Measurements from ENCODE around the gene RANBP10. TPM values are rescaled to one million over a fixed set of nuclear protein-coding genes. Genes with fewer than 3 reads are reported as not detected.

Gene RANBP10
- total and polyA plus RNA-seq, 2 of the 8 experiments (the other 6 are each of a cell fraction or from before 2014, with no cell fraction given) = 14.2 to 16.8 TPM

GRCh38 chr16:67841816-67842508 is 35.6 kb upstream of the RANBP10 start, which contains the start of gene THAP11 (continued):
- TF ChIP-seq EZH2 (IDR thresholded peaks at IDR 0.05; ENCODE audit: low read depth, low read length, severe bottlenecking) = no peak
- TF ChIP-seq, protein P1, sequence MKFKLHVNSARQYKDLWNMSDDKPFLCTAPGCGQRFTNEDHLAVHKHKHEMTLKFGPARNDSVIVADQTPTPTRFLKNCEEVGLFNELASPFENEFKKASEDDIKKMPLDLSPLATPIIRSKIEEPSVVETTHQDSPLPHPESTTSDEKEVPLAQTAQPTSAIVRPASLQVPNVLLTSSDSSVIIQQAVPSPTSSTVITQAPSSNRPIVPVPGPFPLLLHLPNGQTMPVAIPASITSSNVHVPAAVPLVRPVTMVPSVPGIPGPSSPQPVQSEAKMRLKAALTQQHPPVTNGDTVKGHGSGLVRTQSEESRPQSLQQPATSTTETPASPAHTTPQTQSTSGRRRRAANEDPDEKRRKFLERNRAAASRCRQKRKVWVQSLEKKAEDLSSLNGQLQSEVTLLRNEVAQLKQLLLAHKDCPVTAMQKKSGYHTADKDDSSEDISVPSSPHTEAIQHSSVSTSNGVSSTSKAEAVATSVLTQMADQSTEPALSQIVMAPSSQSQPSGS (IDR thresholded peaks at IDR 0.05; ENCODE audit: low read length) = no peak
- TF ChIP-seq, protein P2, sequence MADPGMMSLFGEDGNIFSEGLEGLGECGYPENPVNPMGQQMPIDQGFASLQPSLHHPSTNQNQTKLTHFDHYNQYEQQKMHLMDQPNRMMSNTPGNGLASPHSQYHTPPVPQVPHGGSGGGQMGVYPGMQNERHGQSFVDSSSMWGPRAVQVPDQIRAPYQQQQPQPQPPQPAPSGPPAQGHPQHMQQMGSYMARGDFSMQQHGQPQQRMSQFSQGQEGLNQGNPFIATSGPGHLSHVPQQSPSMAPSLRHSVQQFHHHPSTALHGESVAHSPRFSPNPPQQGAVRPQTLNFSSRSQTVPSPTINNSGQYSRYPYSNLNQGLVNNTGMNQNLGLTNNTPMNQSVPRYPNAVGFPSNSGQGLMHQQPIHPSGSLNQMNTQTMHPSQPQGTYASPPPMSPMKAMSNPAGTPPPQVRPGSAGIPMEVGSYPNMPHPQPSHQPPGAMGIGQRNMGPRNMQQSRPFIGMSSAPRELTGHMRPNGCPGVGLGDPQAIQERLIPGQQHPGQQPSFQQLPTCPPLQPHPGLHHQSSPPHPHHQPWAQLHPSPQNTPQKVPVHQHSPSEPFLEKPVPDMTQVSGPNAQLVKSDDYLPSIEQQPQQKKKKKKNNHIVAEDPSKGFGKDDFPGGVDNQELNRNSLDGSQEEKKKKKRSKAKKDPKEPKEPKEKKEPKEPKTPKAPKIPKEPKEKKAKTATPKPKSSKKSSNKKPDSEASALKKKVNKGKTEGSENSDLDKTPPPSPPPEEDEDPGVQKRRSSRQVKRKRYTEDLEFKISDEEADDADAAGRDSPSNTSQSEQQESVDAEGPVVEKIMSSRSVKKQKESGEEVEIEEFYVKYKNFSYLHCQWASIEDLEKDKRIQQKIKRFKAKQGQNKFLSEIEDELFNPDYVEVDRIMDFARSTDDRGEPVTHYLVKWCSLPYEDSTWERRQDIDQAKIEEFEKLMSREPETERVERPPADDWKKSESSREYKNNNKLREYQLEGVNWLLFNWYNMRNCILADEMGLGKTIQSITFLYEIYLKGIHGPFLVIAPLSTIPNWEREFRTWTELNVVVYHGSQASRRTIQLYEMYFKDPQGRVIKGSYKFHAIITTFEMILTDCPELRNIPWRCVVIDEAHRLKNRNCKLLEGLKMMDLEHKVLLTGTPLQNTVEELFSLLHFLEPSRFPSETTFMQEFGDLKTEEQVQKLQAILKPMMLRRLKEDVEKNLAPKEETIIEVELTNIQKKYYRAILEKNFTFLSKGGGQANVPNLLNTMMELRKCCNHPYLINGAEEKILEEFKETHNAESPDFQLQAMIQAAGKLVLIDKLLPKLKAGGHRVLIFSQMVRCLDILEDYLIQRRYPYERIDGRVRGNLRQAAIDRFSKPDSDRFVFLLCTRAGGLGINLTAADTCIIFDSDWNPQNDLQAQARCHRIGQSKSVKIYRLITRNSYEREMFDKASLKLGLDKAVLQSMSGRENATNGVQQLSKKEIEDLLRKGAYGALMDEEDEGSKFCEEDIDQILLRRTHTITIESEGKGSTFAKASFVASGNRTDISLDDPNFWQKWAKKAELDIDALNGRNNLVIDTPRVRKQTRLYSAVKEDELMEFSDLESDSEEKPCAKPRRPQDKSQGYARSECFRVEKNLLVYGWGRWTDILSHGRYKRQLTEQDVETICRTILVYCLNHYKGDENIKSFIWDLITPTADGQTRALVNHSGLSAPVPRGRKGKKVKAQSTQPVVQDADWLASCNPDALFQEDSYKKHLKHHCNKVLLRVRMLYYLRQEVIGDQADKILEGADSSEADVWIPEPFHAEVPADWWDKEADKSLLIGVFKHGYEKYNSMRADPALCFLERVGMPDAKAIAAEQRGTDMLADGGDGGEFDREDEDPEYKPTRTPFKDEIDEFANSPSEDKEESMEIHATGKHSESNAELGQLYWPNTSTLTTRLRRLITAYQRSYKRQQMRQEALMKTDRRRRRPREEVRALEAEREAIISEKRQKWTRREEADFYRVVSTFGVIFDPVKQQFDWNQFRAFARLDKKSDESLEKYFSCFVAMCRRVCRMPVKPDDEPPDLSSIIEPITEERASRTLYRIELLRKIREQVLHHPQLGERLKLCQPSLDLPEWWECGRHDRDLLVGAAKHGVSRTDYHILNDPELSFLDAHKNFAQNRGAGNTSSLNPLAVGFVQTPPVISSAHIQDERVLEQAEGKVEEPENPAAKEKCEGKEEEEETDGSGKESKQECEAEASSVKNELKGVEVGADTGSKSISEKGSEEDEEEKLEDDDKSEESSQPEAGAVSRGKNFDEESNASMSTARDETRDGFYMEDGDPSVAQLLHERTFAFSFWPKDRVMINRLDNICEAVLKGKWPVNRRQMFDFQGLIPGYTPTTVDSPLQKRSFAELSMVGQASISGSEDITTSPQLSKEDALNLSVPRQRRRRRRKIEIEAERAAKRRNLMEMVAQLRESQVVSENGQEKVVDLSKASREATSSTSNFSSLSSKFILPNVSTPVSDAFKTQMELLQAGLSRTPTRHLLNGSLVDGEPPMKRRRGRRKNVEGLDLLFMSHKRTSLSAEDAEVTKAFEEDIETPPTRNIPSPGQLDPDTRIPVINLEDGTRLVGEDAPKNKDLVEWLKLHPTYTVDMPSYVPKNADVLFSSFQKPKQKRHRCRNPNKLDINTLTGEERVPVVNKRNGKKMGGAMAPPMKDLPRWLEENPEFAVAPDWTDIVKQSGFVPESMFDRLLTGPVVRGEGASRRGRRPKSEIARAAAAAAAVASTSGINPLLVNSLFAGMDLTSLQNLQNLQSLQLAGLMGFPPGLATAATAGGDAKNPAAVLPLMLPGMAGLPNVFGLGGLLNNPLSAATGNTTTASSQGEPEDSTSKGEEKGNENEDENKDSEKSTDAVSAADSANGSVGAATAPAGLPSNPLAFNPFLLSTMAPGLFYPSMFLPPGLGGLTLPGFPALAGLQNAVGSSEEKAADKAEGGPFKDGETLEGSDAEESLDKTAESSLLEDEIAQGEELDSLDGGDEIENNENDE (IDR thresholded peaks at IDR 0.05; ENCODE audit: insufficient replicate concordance, low read length) = no peak
- TF ChIP-seq, protein P3, sequence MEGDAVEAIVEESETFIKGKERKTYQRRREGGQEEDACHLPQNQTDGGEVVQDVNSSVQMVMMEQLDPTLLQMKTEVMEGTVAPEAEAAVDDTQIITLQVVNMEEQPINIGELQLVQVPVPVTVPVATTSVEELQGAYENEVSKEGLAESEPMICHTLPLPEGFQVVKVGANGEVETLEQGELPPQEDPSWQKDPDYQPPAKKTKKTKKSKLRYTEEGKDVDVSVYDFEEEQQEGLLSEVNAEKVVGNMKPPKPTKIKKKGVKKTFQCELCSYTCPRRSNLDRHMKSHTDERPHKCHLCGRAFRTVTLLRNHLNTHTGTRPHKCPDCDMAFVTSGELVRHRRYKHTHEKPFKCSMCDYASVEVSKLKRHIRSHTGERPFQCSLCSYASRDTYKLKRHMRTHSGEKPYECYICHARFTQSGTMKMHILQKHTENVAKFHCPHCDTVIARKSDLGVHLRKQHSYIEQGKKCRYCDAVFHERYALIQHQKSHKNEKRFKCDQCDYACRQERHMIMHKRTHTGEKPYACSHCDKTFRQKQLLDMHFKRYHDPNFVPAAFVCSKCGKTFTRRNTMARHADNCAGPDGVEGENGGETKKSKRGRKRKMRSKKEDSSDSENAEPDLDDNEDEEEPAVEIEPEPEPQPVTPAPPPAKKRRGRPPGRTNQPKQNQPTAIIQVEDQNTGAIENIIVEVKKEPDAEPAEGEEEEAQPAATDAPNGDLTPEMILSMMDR (IDR thresholded peaks at IDR 0.05; ENCODE audit: control extremely low read depth in 1 of 3, insufficient read depth in 1 of 3, low read depth in 1 of 3, low read length in 3 of 3) = peak; percentile 81 to 94 (median 87)
- no peak for TF ChIP-seq SUZ12 (IDR thresholded peaks at IDR 0.05; ENCODE audit: low read length)
